COLO668 (cell line): ENCODE data around the gene ZNF24.

ENCODE experiments used
- DNase-seq: peaks from one replicate; lab custom pipeline; 2025; ENCODE audit not compliant: unreplicated experiment; lab: John Stamatoyannopoulos, UW

Gene ZNF24

DNA sequence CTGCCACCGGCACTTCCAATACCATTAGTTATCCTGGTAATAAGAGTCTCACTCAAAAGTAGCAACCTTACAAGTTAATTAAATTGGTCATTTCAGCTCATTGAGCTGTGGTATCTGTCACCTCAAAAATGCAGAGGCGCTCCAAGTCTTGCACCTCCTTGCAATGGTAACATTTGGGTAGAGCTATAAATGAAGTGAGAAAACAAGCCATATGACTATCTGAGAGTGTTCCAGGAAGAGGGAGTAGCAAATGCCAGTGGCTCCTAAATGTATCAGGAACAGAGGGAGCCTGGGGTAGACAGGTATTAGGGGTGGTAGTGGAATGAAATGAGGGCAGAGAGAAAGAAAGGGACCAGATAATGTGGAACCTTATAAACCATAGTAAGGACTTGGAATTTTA, 48.2 kb downstream of the ZNF24 start:
- no peak for DNase-seq

DNA sequence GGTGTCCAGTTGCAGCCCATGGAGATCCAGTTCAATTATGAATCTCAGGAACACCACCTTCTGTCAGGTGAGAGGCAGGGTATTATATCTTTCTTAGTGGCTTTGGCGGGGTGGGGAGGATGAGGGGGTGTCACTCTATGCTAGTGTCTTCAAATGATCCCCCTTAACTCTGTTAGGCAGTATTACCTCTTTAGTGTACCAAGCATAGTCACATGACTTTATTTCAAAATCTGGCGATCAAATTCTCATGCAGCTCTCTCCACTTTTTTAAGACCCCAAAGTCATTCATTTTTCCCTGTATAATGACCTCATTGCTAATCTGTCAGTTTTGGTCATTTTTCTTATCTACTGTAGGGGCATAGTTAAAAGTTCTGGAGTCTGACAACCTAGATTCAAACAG, 53.1 kb downstream of the ZNF24 start:
- no peak for DNase-seq

DNA sequence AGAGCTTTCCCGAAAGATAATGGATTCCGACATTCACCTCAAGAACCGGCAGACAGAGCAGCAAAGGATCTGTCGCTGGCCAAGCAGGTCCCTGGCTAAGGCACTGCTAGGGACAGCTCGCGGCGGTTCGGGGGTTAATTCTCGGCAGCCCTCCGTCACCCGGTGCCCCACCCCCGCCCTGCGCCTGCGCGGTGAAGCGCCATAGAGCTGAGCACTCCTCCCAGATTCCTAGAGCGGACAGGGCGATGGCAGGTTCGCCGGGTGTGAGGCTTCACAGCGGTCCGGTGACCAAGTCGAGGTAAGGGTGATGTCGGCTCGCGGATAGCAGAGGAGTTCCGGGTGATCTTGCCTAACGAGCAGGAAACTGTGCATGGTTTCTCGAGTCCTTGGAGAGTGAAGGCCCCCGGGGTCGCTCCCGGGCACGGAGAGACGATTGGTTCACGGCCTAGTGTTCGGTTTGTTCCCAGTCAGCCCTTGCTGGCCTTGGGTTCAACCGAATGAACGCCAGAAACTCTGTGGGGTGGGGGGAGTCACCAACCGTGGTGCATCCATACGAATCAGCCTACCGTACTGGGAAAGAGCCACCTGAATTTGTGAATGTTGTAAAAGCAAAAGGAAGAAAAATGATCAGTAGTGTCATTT, 54.0 kb downstream of the ZNF24 start, which contains the start of gene ZSCAN30:
TSS of gene ZSCAN30 (minus strand) at position 136 of the 642 bp plus-strand sequence. CDS start 25,877 bp downstream, outside the sequence.
- DNase-seq, result peak; percentile 97

DNA sequence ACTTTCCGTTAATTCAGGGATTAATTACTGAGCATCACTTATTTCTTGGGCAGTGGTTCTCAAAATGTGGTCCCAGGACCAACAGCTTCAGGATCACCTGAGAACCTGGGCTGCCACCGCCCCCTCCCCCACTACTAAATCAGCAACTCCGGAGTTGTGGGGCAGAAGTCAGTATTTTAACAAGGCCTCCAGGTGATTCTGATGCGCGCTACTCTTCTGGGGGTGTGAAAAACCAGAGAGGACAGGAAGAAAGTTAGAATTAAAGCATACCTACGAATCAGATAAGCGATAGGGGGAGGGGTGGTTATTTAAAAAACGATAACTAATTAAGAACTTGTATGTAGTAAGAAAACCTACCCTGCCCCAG, 54.5 kb downstream of the ZNF24 start:
- peak; percentile 37 for DNase-seq

DNA sequence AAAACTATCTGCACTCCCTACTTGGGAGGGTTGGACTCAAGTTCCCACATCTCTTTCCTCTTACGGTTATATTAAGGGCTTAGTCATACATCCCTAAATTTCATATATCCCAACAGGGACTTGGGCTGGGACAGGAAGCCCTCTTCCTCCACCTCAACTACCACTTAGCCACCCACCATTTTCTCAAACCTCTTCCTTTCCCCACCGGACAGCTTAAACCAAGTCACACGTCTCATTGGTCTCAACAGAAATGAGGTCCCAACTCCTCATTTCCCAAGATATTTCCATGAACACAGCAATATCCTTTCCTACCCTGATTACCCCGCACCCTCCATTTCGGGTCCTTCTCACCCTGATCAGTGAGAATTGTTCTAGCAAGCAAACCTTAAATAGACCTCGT, 54.9 kb downstream of the ZNF24 start:
- DNase-seq, result no peak

DNA sequence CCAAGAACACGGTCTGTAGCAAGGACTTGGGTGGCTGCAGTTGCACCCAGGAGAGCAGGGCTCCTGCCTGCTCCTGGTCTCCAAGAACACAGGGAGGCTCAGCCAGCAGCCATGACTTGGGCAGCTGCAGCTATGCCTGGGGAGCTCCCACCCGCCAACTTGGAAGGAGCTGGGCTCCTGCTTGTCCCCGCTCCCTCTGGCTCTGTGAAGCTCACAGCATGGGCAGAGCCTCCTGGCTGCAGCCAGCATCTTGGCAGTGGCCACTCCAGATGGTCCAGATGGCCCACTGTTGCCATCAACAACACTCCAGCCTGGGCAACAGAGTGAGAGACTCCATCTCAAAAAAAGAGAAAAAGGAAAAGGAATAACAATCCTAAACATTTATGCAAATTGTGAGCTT, 59.4 kb downstream of the ZNF24 start:
- no peak for DNase-seq

DNA sequence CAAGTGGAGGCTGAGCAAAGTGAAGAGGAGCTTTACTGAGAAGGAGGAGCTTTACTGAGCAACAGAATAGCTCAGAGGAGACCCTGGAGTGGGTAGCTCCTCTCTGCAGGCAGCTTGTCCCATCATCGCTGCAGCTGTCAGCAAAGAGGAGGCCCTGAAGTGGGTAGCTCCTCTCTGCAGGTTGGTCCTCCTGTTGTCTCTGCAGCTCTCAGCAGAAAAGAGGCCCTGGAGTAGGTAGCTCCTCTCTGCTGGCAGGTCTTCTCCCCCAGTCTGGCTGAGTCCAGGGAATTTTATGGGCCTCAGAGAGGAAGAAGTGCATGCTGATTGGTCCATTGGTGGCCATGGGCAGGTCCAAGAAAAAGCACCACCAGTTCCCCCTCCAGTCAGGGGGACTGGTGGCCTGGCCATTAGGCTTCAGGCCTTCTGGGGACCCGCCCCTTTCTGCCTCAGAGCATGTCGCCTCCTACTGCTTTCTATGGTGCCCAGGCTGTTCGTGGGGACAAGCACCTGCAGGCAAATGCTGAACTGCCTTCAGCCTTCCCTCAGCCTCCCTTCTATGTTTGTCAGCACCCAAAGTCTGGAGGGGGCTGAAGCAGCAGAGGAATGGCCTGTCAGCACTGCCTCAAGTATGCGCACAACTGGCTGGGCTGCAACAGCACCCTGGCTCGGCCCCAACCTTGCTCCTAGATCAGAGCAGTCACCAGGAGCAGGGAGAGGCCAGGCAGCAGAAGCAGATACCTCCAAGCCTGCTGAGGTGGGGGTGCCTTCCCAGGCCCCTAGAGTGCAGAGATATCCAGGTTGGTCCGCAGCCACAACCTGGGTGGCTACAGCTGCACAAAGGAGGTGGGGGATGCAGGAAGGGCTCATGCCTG, 60.1 kb downstream of the ZNF24 start:
- no peak for DNase-seq

DNA sequence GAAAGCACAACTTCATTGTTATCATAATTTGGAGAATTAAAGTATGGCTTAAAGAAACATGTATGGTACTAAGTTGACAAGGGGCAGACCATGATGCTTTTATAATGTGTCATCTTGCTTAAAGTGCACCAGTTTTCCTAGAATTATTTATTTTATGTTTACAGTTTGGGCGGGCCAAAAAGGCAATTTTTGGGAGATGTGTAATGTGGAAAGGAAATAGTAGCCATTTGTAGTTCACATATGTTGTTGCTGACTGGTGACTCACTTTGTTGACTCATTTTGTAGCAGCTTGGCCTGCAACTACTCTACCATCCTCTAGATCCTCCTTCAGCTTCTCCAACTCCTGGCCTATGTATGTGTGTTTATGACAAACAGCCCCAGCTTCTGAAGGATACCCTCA, 61.9 kb downstream of the ZNF24 start:
- DNase-seq, result no peak
